ENCODE measurements around the gene CERS6. TPM values are rescaled to one million over a fixed set of nuclear protein-coding genes. Genes with fewer than 3 reads are reported as not detected.

Gene CERS6
- total RNA-seq, 1 donor, result 23.9 TPM

GRCh38 chr2:168560817-168561499, 104.9 kb downstream of the CERS6 start:
- no peak for TF ChIP-seq CTCF (IDR thresholded peaks at IDR 0.05; ENCODE audit: extremely low read depth, low read depth, low read length)
- peaks cover 3% of the 10 kb centered on the region for H3K4me1 ChIP-seq (ENCODE audit: insufficient read depth, low read length)
- no peaks in the 10 kb centered on the region for H3K9me3 ChIP-seq (ENCODE audit: low read depth, low read length)
- no peaks in the 10 kb centered on the region for H4K20me1 ChIP-seq (ENCODE audit: insufficient read depth, low read length)
- no peak overlapping the region for H2AFZ ChIP-seq (ENCODE audit: low read length)
- H3K27ac ChIP-seq (ENCODE audit: low read depth, low read length), result no peak overlapping the region
- H3K36me3 ChIP-seq (ENCODE audit: insufficient read depth, low read length), result no peaks in the 10 kb centered on the region
- H3K4me3 ChIP-seq (ENCODE audit: insufficient read depth, low read length), result no peak overlapping the region
- H3K4me2 ChIP-seq (ENCODE audit: insufficient read depth, low read length), result no peak overlapping the region
- no peak for DNase-seq (ENCODE audit: insufficient read length, low spot score, missing footprints)
- no peaks in the 10 kb centered on the region for H3K79me2 ChIP-seq (ENCODE audit: insufficient read depth, low read length)
- H3K27me3 ChIP-seq (ENCODE audit: insufficient read depth, low read length), result no peaks in the 10 kb centered on the region

- Histone ChIP-seq H3K36me3 (ENCODE audit: insufficient read depth, low read length) (no peaks in the 10 kb centered on the region), H3K4me2 (ENCODE audit: insufficient read depth, low read length) (no peak overlapping the region), H3K27me3 (ENCODE audit: insufficient read depth, low read length) (no peaks in the 10 kb centered on the region), H3K4me3 (ENCODE audit: insufficient read depth, low read length) (no peak overlapping the region), H2AFZ (ENCODE audit: low read length) (no peak overlapping the region), H3K9me3 (ENCODE audit: low read depth, low read length) (no peaks in the 10 kb centered on the region), H3K79me2 (ENCODE audit: insufficient read depth, low read length) (no peaks in the 10 kb centered on the region), H3K27ac (ENCODE audit: low read depth, low read length) (no peak overlapping the region), H4K20me1 (ENCODE audit: insufficient read depth, low read length) (no peaks in the 10 kb centered on the region), H3K4me1 (ENCODE audit: insufficient read depth, low read length) (peaks cover 3% of the 10 kb centered on the region)
- DNase-seq (ENCODE audit: insufficient read length, low spot score, missing footprints), result no peak
- no peak for TF ChIP-seq CTCF (IDR thresholded peaks at IDR 0.05; ENCODE audit: extremely low read depth, low read depth, low read length)
Measured at GRCh38 chr2:168561991-168562390, 105.9 kb downstream of the CERS6 start.

GRCh38 chr2:168562971-168563370, 106.9 kb downstream of the CERS6 start:
- Histone ChIP-seq H3K4me3 (ENCODE audit: insufficient read depth, low read length) (no peak overlapping the region), H3K79me2 (ENCODE audit: insufficient read depth, low read length) (no peaks in the 10 kb centered on the region), H3K4me1 (ENCODE audit: insufficient read depth, low read length) (peaks cover 3% of the 10 kb centered on the region), H2AFZ (ENCODE audit: low read length) (no peak overlapping the region), H4K20me1 (ENCODE audit: insufficient read depth, low read length) (no peaks in the 10 kb centered on the region), H3K4me2 (ENCODE audit: insufficient read depth, low read length) (no peak overlapping the region), H3K9me3 (ENCODE audit: low read depth, low read length) (no peaks in the 10 kb centered on the region), H3K27me3 (ENCODE audit: insufficient read depth, low read length) (no peaks in the 10 kb centered on the region), H3K27ac (ENCODE audit: low read depth, low read length) (no peak overlapping the region), H3K36me3 (ENCODE audit: insufficient read depth, low read length) (no peaks in the 10 kb centered on the region)
- no peak for TF ChIP-seq CTCF (IDR thresholded peaks at IDR 0.05; ENCODE audit: extremely low read depth, low read depth, low read length)
- DNase-seq (ENCODE audit: insufficient read length, low spot score, missing footprints), result no peak

GRCh38 chr2:168564641-168565040, 108.6 kb downstream of the CERS6 start:
- Histone ChIP-seq H3K9me3 (ENCODE audit: low read depth, low read length) (no peaks in the 10 kb centered on the region), H3K4me1 (ENCODE audit: insufficient read depth, low read length) (peaks cover 3% of the 10 kb centered on the region), H2AFZ (ENCODE audit: low read length) (no peak overlapping the region), H3K27ac (ENCODE audit: low read depth, low read length) (no peak overlapping the region), H3K4me3 (ENCODE audit: insufficient read depth, low read length) (no peak overlapping the region), H3K27me3 (ENCODE audit: insufficient read depth, low read length) (no peaks in the 10 kb centered on the region), H3K79me2 (ENCODE audit: insufficient read depth, low read length) (no peaks in the 10 kb centered on the region), H3K36me3 (ENCODE audit: insufficient read depth, low read length) (no peaks in the 10 kb centered on the region), H4K20me1 (ENCODE audit: insufficient read depth, low read length) (no peaks in the 10 kb centered on the region), H3K4me2 (ENCODE audit: insufficient read depth, low read length) (no peak overlapping the region)
- DNase-seq (ENCODE audit: insufficient read length, low spot score, missing footprints), result no peak
- TF ChIP-seq CTCF (IDR thresholded peaks at IDR 0.05; ENCODE audit: extremely low read depth, low read depth, low read length), result no peak

Measured in osteoblast (primary cell).